H9 (cell line): ENCODE data around the gene DMD. TPM values are rescaled to one million over a fixed set of nuclear protein-coding genes. Genes with fewer than 3 reads are reported as not detected.

ENCODE experiments used
- DNase-seq: peaks from one replicate; pipeline ENCODE4 v3.0.0-alpha.2; 2017
- H2AFZ ChIP-seq: one replicate; pipeline ENCODE4 v1.6.1; 2013; ENCODE audit warnings: mild to moderate bottlenecking, low read length, control low read depth, moderate library complexity
- H2AK5ac ChIP-seq: 2 replicates; pipeline ENCODE4 v1.6.1; 2013; ENCODE audit warnings: low read length, control low read depth, mixed read lengths; ENCODE audit not compliant: insufficient read length
- H2BK120ac ChIP-seq: one replicate; pipeline ENCODE4 v1.6.1; 2013; ENCODE audit warnings: low read depth, mild to moderate bottlenecking, low read length, control low read depth, inconsistent platforms; ENCODE audit not compliant: poor library complexity, severe bottlenecking
- H2BK12ac ChIP-seq: 2 replicates; pipeline ENCODE4 v1.6.1; 2013; ENCODE audit warnings: low read length, control low read depth, mixed read lengths, low read depth; ENCODE audit not compliant: insufficient read length
- H2BK15ac ChIP-seq: 2 replicates; pipeline ENCODE4 v1.6.1; 2013; ENCODE audit warnings: low read depth, low read length, control low read depth
- H2BK20ac ChIP-seq: one replicate; pipeline ENCODE4 v1.6.1; 2013; ENCODE audit warnings: low read depth, mild to moderate bottlenecking, low read length, control low read depth, inconsistent platforms; ENCODE audit not compliant: poor library complexity, severe bottlenecking
- H2BK5ac ChIP-seq: 2 replicates; pipeline ENCODE4 v1.6.1; 2013; ENCODE audit warnings: low read length, control low read depth, mixed read lengths; ENCODE audit not compliant: insufficient read length
- H3K14ac ChIP-seq: 2 replicates; pipeline ENCODE4 v1.6.1; 2013; ENCODE audit warnings: low read length, control low read depth; ENCODE audit not compliant: insufficient read depth
- H3K18ac ChIP-seq: 2 replicates; pipeline ENCODE4 v1.6.1; 2013; ENCODE audit warnings: low read depth, mild to moderate bottlenecking, mixed read lengths, low read length, control low read depth; ENCODE audit not compliant: insufficient read length
- H3K23ac ChIP-seq: 2 replicates; pipeline ENCODE4 v1.6.1; 2013; ENCODE audit warnings: low read length, control low read depth, mixed read lengths, low read depth; ENCODE audit not compliant: insufficient read length
- H3K23me2 ChIP-seq: 2 replicates; pipeline ENCODE4 v1.6.1; 2013; ENCODE audit warnings: low read depth, mild to moderate bottlenecking, mixed read lengths, low read length, control low read depth; ENCODE audit not compliant: insufficient read length, poor library complexity, severe bottlenecking
- H3K27ac ChIP-seq: 2 replicates; pipeline ENCODE4 v1.5.1; 2013; ENCODE audit warnings: low read length, control low read depth, mixed read lengths, low read depth; ENCODE audit not compliant: insufficient read length
- H3K27me3 ChIP-seq: 2 replicates; pipeline ENCODE4 v1.6.1; 2013; ENCODE audit warnings: low read length, control low read depth, inconsistent platforms; ENCODE audit not compliant: insufficient read depth
- H3K4ac ChIP-seq: 2 replicates; pipeline ENCODE4 v1.6.1; 2013; ENCODE audit warnings: low read depth, mild to moderate bottlenecking, control low read depth, inconsistent platforms, low read length, moderate library complexity
- H3K4me1 ChIP-seq: 2 replicates; pipeline ENCODE4 v1.6.1; 2013; ENCODE audit warnings: low read length, control low read depth, inconsistent platforms; ENCODE audit not compliant: insufficient read depth
- H3K4me2 ChIP-seq: 2 replicates; pipeline ENCODE4 v1.6.1; 2013; ENCODE audit warnings: low read length, control low read depth, mixed read lengths; ENCODE audit not compliant: insufficient read length, insufficient read depth
- H3K56ac ChIP-seq: 2 replicates; pipeline ENCODE4 v1.6.1; 2013; ENCODE audit warnings: low read depth, mild to moderate bottlenecking, mixed read lengths, low read length, control low read depth; ENCODE audit not compliant: insufficient read length
- H3K79me1 ChIP-seq: 2 replicates; pipeline ENCODE4 v1.6.1; 2013; ENCODE audit warnings: low read depth, mild to moderate bottlenecking, moderate library complexity, low read length, control low read depth, inconsistent platforms; ENCODE audit not compliant: insufficient read depth, poor library complexity, severe bottlenecking
- H3K79me2 ChIP-seq: 2 replicates; pipeline ENCODE4 v1.6.1; 2013; ENCODE audit warnings: low read length, control low read depth, inconsistent platforms; ENCODE audit not compliant: insufficient read depth
- H3K9ac ChIP-seq: 2 replicates; pipeline ENCODE4 v1.6.1; 2013; ENCODE audit warnings: low read length, control low read depth, mixed read lengths; ENCODE audit not compliant: insufficient read length; ENCODE audit errors: extremely low read depth
- H3K9me3 ChIP-seq: one replicate; pipeline ENCODE4 v1.6.1; 2013; ENCODE audit warnings: low read depth, low read length, inconsistent platforms; ENCODE audit not compliant: control insufficient read depth
- H3T11ph ChIP-seq: one replicate; pipeline ENCODE4 v1.6.1; 2013; ENCODE audit warnings: mild to moderate bottlenecking, low read length, control low read depth, inconsistent platforms
- H4K20me1 ChIP-seq: one replicate; pipeline ENCODE4 v1.6.1; 2013; ENCODE audit not compliant: control insufficient read depth, insufficient read length, insufficient read depth
- H4K5ac ChIP-seq: 2 replicates; pipeline ENCODE4 v1.6.1; 2013; ENCODE audit warnings: low read depth, mild to moderate bottlenecking, mixed read lengths, low read length, control low read depth; ENCODE audit not compliant: insufficient read length
- H4K8ac ChIP-seq: replicated peaks from 2 replicates; pipeline ENCODE4 v1.6.1; 2013; ENCODE audit warnings: low read length, control low read depth, mixed read lengths, low read depth; ENCODE audit not compliant: insufficient read length
- H4K91ac ChIP-seq: 2 replicates; pipeline ENCODE4 v1.6.1; 2013; ENCODE audit warnings: low read depth, mild to moderate bottlenecking, moderate library complexity, mixed read lengths, low read length, control low read depth; ENCODE audit not compliant: insufficient read length
- H3K27ac Mint-ChIP-seq, 3 experiments: 2 replicates in 2 of 3; 3 replicates in 1 of 3; pipeline ENCODE4 v1.8.0; 2020 to 2021; ENCODE audit warnings: mixed read lengths in 3 of 3, mild to moderate bottlenecking in 1 of 3, moderate library complexity in 1 of 3
- H3K27me3 Mint-ChIP-seq: 2 replicates; pipeline ENCODE4 v1.8.0; 2021; ENCODE audit warnings: low read depth, mild to moderate bottlenecking, moderate library complexity, mixed read lengths
- H3K36me3 Mint-ChIP-seq, 3 experiments: 2 replicates in 2 of 3; 3 replicates in 1 of 3; pipeline ENCODE4 v1.8.0; 2020 to 2021; ENCODE audit warnings: low read depth in 3 of 3, mixed read lengths in 3 of 3; ENCODE audit not compliant: insufficient read depth in 1 of 3
- H3K4me1 Mint-ChIP-seq, 2 experiments: 2 replicates each; pipeline ENCODE4 v1.8.0; 2020; ENCODE audit warnings: mixed read lengths in 2 of 2
- H3K4me3 Mint-ChIP-seq, 2 experiments: 2 replicates in 1 of 2; 3 replicates in 1 of 2; pipeline ENCODE4 v1.8.0; 2020 to 2021; ENCODE audit warnings: mild to moderate bottlenecking in 2 of 2, mixed read lengths in 2 of 2, moderate library complexity in 1 of 2
- H3K9me3 Mint-ChIP-seq, 2 experiments: 2 replicates in 1 of 2; 3 replicates in 1 of 2; pipeline ENCODE4 v1.8.0; 2020; ENCODE audit warnings: mild to moderate bottlenecking in 2 of 2, mixed read lengths in 2 of 2, moderate library complexity in 1 of 2
- WGBS: extraction: QIAGEN DNeasy Blood & Tissue Kit; methylation state at CpG from one replicate; pipeline ENCODE4 v1.1.7; 2013; ENCODE audit warnings: missing lambda C conversion rate, low lambda C conversion rate, mixed read lengths; ENCODE audit not compliant: insufficient read length; ENCODE audit errors: extremely low coverage; 5-methylcytosine and 5-hydroxymethylcytosine counted together
- total RNA-seq: library from RNA; stranded (reverse); gene quantifications from 2 replicates; pipeline ENCODE4 v1.2.1, GENCODE V29; 2021
- TF ChIP-seq, protein P1 (sequence below): fragments of 200-600 bp; sonication (generic); conservative IDR thresholded peaks from 3 replicates; pipeline ENCODE4 v1.8.0; 2021; ENCODE audit warnings: antibody characterized with exemption, mild to moderate bottlenecking

DMD gene
- total RNA-seq, 1 experiment from 2014 or later, result 3.8 TPM

DNA sequence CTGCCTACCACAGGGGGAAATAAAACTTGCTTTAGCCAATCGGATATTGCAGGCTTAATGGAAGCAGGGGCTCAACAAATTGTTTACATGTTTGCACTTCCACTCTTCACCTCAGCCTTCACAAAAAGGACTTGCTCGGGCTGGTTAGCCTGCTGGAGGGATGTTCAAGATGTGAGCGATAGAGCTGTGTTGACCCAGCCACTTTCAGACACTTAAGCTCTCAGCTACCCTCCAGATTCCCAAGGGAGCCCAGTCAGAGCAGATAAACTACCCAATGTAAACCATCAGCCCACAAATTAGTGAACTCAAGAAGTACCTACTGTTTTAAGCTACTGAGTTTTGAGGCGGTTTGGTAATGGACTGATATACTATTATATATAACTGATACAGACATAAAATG, 1631.1 kb downstream of the DMD start:
- Histone ChIP-seq H2BK5ac (no peak overlapping the region), H3K4me2 (no peak overlapping the region), H3K9ac (no peak overlapping the region), H3K79me2 (no peaks in the 10 kb centered on the region), H3K27me3 (no peaks in the 10 kb centered on the region), H4K20me1 (no peaks in the 10 kb centered on the region), H3K14ac (no peak overlapping the region), H3T11ph (no peak overlapping the region), H3K79me1 (no peaks in the 10 kb centered on the region), H2BK20ac (no peak overlapping the region), H2BK12ac (no peak overlapping the region), H3K18ac (no peak overlapping the region), H3K4me1 (no peaks in the 10 kb centered on the region), H2BK120ac (no peak overlapping the region), H3K23me2 (no peaks in the 10 kb centered on the region), H3K4ac (no peak overlapping the region), H2BK15ac (no peak overlapping the region), H3K56ac (no peak overlapping the region), H4K8ac (no peak overlapping the region), H3K27ac (no peak overlapping the region), H2AK5ac (no peak overlapping the region), H3K9me3 (no peaks in the 10 kb centered on the region), H4K91ac (no peak overlapping the region), H4K5ac (no peak overlapping the region), H2AFZ (no peak overlapping the region), H3K23ac (no peak overlapping the region)
- peaks cover 38 to 58% of the 10 kb centered on the region in 2 experiments for H3K9me3 Mint-ChIP-seq
- DNase-seq, result no peak
- no CpG with 5 or more reads among the region's 4 CpGs for WGBS
- peaks cover 0 to 2% (median 0%) of the 10 kb centered on the region in 3 experiments; a peak in 2 of 7 replicates for H3K36me3 Mint-ChIP-seq
- H3K27me3 Mint-ChIP-seq, result no peaks in the 10 kb centered on the region
- peaks cover 2 to 3% of the 10 kb centered on the region in 2 experiments for H3K4me1 Mint-ChIP-seq
- H3K4me3 Mint-ChIP-seq, result no peak overlapping the region
- H3K27ac Mint-ChIP-seq, result no peak overlapping the region; a peak in 2 of 7 replicates
- TF ChIP-seq, protein P1, sequence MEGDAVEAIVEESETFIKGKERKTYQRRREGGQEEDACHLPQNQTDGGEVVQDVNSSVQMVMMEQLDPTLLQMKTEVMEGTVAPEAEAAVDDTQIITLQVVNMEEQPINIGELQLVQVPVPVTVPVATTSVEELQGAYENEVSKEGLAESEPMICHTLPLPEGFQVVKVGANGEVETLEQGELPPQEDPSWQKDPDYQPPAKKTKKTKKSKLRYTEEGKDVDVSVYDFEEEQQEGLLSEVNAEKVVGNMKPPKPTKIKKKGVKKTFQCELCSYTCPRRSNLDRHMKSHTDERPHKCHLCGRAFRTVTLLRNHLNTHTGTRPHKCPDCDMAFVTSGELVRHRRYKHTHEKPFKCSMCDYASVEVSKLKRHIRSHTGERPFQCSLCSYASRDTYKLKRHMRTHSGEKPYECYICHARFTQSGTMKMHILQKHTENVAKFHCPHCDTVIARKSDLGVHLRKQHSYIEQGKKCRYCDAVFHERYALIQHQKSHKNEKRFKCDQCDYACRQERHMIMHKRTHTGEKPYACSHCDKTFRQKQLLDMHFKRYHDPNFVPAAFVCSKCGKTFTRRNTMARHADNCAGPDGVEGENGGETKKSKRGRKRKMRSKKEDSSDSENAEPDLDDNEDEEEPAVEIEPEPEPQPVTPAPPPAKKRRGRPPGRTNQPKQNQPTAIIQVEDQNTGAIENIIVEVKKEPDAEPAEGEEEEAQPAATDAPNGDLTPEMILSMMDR, result no peak
